Measurements from ENCODE around the gene DAPK2. TPM values are rescaled to one million over a fixed set of nuclear protein-coding genes. Genes with fewer than 3 reads are reported as not detected.
A peak's percentile ranks its signal among the peaks of the same experiment; 100 is the strongest.

DAPK2 gene
- total RNA-seq, 4 donors from 2014 or later: 28.5 to 70.8 (median 52.7) TPM

GRCh38 chr15:63893866-63894661 lies 152.2 kb downstream of the DAPK2 start:
- in situ Hi-C loops (cut with MboI; ENCODE audit: low sequenced_read_pairs in 4 of 4) (loop anchor here in 2 of 4 donors (25.0 kb wide), 2 partner anchors 132 to 168 kb away; no protein-coding TSS in a partner anchor), intact Hi-C loops (cut with DNase I; ENCODE audit: low total_unique reads) (loop anchor here (1.0 to 2.0 kb wide), 3 partner anchors 61 to 177 kb away; partner anchors contain the start of genes DAPK2 and HERC1)
- Histone ChIP-seq H3K4me1 (peaks cover 60 to 64% of the 10 kb centered on the region in 2 donors), H3K36me3 (no peaks in the 10 kb centered on the region), H3K9me3 (no peaks in the 10 kb centered on the region), H3K27ac (peak overlapping the region; percentile 83 to 93 (median 88)), H3K4me3 (no peak overlapping the region), H3K27me3 (no peaks in the 10 kb centered on the region)
- peak; percentile 70 to 71 for ATAC-seq
- no peak for TF ChIP-seq POLR2A (IDR thresholded peaks at IDR 0.05)
- TF ChIP-seq, protein P1, sequence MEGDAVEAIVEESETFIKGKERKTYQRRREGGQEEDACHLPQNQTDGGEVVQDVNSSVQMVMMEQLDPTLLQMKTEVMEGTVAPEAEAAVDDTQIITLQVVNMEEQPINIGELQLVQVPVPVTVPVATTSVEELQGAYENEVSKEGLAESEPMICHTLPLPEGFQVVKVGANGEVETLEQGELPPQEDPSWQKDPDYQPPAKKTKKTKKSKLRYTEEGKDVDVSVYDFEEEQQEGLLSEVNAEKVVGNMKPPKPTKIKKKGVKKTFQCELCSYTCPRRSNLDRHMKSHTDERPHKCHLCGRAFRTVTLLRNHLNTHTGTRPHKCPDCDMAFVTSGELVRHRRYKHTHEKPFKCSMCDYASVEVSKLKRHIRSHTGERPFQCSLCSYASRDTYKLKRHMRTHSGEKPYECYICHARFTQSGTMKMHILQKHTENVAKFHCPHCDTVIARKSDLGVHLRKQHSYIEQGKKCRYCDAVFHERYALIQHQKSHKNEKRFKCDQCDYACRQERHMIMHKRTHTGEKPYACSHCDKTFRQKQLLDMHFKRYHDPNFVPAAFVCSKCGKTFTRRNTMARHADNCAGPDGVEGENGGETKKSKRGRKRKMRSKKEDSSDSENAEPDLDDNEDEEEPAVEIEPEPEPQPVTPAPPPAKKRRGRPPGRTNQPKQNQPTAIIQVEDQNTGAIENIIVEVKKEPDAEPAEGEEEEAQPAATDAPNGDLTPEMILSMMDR (IDR thresholded peaks at IDR 0.05 in 4 of 5, conservative IDR thresholded peaks at IDR 0.05 in 1 of 5): peak in 1 of 5 experiments; percentile 24
- DNase-seq: peak; percentile 74 to 96

GRCh38 chr15:63892794-63893441 lies 153.4 kb downstream of the DAPK2 start:
- no peak for ATAC-seq
- Histone ChIP-seq H3K27ac (peak overlapping the region; percentile 83 to 93 (median 88)), H3K36me3 (no peaks in the 10 kb centered on the region), H3K4me3 (no peak overlapping the region), H3K9me3 (no peaks in the 10 kb centered on the region), H3K4me1 (peaks cover 69 to 74% of the 10 kb centered on the region in 2 donors), H3K27me3 (no peaks in the 10 kb centered on the region)
- TF ChIP-seq POLR2A (IDR thresholded peaks at IDR 0.05): no peak
- TF ChIP-seq, protein P1 (IDR thresholded peaks at IDR 0.05 in 4 of 5, conservative IDR thresholded peaks at IDR 0.05 in 1 of 5): no peak
- intact Hi-C loops (cut with DNase I; ENCODE audit: low total_unique reads) (no loop called here), in situ Hi-C loops (cut with MboI; ENCODE audit: low sequenced_read_pairs in 4 of 4) (loop anchor here in 2 of 4 donors (25.0 kb wide), 2 partner anchors 131 to 169 kb away; no protein-coding TSS in a partner anchor)
- DNase-seq: no peak

- Histone ChIP-seq H3K4me1 (peaks cover 63 to 70% of the 10 kb centered on the region in 2 donors), H3K27ac (peak overlapping the region in 2 of 4 donors; percentile 35 to 93), H3K4me3 (no peak overlapping the region), H3K9me3 (no peaks in the 10 kb centered on the region), H3K27me3 (no peaks in the 10 kb centered on the region), H3K36me3 (no peaks in the 10 kb centered on the region)
- intact Hi-C loops (cut with DNase I; ENCODE audit: low total_unique reads): no loop called here
- no peak for ATAC-seq
- DNase-seq: peak in 1 of 2 donors; percentile 8
- in situ Hi-C loops (cut with MboI; ENCODE audit: low sequenced_read_pairs in 4 of 4): loop anchor here in 2 of 4 donors (25.0 kb wide), 2 partner anchors 129 to 171 kb away; no protein-coding TSS in a partner anchor
- TF ChIP-seq POLR2A (IDR thresholded peaks at IDR 0.05): no peak
- TF ChIP-seq, protein P1 (IDR thresholded peaks at IDR 0.05 in 4 of 5, conservative IDR thresholded peaks at IDR 0.05 in 1 of 5): no peak
These were observed 154.5 kb downstream of the DAPK2 start for GRCh38 chr15:63891768-63892133.

DNA sequence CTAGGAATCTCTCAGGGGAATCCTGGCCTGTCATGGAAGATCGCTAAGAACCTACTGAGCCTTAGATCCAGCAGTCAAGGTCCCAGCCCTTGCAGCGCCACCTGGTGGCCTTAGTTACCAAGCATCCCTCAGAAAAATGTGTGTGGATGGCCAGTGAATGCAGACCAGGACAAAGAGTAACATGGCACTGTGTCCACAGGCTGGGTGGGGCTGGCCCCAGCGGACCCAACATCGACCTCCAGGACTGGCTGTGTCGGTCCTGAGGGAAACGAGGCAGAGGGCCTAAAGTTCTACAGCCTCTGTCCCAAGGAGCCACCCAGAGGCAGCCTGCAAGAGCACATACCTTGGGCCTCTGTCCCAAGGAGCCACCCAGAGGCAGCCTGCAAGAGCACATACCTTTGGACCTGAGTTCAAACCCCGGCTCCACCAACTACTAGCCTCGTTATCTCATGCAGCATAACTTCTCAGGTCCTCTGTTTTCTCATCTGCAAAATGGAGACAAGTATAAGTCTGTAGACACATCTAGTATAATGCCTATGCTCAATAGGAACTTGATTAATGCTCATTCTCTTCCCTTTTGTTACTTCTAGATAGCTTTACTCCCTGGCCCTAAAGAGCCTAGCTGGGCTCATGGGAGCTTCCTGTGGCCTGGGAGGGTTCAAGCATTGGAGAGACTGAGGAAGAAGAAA lies 155.1 kb downstream of the DAPK2 start:
- TF ChIP-seq, protein P1 (IDR thresholded peaks at IDR 0.05 in 4 of 5, conservative IDR thresholded peaks at IDR 0.05 in 1 of 5): peak; percentile 80 to 87 (median 83)
- no peak for TF ChIP-seq POLR2A (IDR thresholded peaks at IDR 0.05)
- Histone ChIP-seq H3K4me1 (peaks cover 58 to 66% of the 10 kb centered on the region in 2 donors), H3K36me3 (no peaks in the 10 kb centered on the region), H3K27ac (peak overlapping the region in 3 of 4 donors; percentile 15 to 93 (median 35)), H3K9me3 (no peaks in the 10 kb centered on the region), H3K27me3 (no peaks in the 10 kb centered on the region), H3K4me3 (no peak overlapping the region)
- intact Hi-C loops (cut with DNase I; ENCODE audit: low total_unique reads) (no loop called here), in situ Hi-C loops (cut with MboI; ENCODE audit: low sequenced_read_pairs in 4 of 4) (loop anchor here in 2 of 4 donors (25.0 kb wide), 2 partner anchors 129 to 171 kb away; no protein-coding TSS in a partner anchor)
- ATAC-seq: peak; percentile 27 to 39
- peak; percentile 39 to 79 for DNase-seq
